Endometrium (tissue), 2 donors: ENCODE measurements around the gene C20orf144.

ENCODE experiments used
- FAIRE-seq: peaks from 2 replicates; lab custom pipeline; 2012; peaks lifted over from hg19 to GRCh38; lab: Jason Lieb, UNC
- donor health status: control.
- donor health status: control.

Gene C20orf144

DNA sequence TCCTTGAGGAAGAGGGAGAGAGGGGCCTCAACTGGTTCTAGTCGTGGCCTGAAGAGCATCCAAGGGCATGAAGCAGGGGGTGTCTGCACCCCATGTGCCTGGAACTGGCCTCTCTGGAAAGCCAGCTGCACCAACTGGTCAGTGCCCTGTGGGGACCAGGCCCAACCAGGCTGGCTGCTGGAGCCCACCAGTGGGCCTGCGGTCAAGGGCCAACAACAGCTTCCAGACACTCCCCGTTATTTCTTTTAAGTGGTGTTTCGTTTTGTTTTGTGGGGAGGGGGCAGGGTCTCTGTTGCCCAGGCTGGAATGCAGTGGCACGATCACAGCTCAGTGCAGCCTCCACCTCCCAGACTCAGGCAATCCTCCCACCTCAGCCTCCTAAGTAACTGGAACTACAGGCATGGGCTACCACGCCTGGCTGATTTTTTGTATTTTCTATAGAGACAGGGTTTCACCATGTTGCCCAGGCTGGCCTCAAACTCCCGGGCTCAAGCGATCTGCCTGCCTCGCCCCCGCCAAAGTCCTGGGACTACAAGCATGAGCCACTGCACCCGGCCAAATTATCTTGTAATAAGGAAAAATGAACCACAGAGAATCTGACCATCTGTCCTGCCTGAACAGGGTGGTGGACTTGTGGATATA lies 11.9 kb upstream of the C20orf144 start:
- no peak for FAIRE-seq

DNA sequence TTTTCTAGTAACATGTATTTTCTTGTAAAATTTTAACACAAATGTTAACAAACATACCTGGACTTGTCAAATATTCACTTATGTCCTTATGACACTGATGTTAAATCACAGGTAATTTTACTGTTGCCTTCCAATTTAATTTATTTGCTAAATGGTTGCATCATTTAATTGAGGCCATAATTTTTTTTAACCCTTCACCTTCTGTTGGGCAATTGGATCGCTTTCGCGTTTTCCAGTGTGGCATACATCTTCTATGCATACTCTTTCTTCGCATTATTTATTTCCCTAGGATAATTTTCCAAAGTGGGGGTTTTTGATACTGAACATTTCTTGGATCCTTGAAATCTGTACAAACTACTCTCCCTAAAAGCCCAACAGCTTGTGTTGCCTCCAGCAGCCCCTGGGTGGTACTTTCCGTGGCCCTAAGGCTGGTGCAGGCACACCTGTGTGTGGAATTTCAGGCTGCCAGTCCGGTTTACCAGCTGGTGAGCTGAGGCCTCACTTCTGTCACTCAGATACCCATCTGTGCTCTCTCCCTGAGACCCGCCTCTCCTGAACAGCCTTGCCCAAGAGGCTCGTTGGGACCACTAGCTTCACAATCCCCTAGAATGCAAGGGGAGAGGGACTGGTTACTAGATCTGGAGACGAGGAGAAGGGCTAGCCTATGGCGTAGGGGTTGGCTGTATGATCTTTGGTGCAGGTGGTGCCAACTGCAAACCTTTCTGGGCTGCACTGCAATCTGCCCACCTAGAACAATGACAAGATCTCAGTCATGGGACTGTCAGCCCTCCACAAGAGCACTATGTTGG lies 11.2 kb upstream of the C20orf144 start:
- no peak for FAIRE-seq

DNA sequence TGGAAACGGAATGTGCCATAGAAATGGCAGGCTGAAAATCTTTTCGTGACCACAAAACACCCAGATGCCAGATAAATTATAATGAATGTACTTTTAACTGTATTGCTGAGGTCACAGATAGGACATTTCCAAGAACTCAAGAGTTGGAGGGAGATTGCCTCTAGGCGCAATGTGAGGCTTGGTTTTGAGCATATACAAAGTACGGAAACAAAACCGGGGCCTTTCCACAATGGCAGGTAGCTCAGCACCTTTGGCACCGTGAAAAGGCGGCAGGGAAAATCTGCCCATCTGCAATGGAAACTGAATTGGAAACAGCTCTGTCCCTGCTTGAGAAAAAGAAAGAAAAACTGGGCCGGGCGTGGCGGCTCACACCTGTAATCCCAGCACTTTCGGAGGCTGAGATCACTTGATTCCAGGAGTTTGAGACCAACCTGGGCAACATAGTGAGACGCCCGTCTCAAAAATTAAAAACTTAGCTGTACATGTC lies 10.5 kb upstream of the C20orf144 start:
- no peak for FAIRE-seq

DNA sequence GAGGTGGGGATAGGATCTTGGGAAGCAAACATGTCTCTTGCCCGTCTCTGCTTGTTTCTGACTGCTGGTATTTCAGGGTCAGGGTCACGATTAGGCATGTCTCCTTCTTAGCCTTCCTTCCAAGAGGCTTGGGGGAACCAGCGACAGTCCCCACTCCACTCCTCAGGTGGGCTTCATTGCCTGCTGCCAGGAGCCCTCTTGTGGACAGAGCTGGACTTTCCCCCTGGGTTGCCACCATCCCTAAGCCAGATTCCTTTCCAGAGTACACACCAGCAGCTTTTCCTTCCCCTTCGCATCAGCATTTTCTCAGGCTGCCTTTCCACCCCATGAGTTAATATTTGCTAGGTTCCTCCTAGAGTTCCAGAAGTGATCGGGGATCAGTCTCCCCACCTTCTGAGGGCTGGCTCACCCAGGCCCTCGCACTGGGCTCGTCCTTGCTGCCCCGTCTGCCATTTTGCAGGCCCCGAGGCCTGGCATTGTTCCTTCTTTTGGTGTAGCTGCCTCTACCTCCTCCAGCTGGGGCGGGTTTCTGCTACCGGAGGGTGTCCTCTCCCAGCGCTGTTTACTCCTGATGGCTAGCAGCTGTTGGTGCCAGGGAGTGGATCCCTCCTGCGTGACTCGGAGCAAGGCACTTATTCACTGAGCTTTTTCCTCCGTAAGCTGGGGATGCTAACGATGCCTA lies 8.8 kb upstream of the C20orf144 start:
- FAIRE-seq: no peak

DNA sequence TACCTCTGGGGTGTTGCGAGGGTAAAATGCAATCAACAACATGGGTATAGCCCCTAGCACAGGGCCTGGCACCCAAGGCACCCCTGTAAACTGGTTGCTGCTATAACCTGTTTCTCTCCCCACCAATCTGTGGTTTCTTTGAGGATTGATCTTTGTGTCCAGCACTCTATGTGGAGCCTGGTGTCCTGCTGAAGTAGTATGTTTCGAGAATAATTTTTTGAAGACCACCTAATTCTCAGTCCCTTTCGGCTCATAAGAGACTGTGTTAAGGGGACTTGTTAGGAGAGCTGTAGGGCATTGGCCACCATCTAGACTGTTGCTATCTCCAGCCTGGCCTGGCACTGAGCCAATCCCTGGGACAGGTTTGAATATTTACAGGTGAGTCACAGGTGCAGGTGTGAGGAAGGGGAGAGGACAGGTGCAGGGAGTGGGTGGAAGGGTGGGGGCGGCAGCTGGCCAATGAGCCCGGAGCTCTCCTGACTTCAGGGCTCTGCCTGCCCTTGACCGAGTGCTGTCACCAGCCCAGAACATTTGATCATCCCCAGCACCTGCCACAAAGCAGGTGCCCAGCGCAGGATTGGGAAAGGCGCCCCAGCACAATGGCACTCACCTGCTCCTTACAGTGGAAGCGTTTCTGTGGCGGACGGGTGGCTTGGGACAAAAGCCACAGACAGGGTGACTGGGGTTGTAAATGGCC lies 8.1 kb upstream of the C20orf144 start:
- FAIRE-seq: no peak

DNA sequence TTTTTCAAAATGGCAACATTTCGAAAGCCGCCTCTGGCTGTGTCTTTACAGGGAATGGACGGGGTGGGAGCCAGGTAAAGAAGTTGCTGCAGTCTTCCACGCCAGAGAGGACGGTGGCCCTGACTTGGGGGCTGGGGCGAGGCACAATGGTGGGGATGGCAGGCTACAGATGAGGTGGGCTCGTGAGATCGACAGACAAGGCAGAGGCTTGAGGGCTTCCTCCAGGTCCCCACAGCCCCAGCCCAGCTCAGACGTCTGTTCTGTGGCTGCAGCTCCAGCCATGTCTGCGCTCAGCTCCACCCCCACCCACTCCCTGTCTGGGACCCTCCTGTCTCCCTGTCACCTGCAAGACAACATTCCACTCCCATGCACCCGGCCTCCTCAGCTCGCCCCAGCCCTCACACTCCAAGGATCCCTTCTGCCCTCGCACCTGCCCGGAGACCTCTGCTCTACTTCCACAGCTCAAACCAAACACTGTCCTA lies 7.4 kb upstream of the C20orf144 start:
- FAIRE-seq: no peak

DNA sequence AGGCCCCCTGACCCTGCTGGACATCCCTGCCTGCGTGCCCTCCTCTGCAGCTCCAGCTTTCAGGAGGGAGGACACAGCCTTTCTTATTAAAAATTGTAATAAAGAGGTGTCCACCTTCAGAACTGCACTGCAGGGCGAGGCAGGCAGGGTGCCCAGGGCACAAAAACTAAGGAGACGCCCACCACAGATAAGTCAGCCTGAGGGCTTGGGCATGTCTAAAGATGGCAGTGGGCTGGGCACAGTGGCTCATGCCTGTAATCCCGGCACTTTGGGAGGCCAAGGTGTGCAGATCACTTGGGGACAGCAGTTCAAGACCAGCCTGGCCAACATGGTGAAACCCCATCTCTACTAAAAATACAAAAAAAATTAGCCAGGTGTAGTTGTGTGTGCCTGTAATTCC lies 7.0 kb upstream of the C20orf144 start:
- no peak for FAIRE-seq

DNA sequence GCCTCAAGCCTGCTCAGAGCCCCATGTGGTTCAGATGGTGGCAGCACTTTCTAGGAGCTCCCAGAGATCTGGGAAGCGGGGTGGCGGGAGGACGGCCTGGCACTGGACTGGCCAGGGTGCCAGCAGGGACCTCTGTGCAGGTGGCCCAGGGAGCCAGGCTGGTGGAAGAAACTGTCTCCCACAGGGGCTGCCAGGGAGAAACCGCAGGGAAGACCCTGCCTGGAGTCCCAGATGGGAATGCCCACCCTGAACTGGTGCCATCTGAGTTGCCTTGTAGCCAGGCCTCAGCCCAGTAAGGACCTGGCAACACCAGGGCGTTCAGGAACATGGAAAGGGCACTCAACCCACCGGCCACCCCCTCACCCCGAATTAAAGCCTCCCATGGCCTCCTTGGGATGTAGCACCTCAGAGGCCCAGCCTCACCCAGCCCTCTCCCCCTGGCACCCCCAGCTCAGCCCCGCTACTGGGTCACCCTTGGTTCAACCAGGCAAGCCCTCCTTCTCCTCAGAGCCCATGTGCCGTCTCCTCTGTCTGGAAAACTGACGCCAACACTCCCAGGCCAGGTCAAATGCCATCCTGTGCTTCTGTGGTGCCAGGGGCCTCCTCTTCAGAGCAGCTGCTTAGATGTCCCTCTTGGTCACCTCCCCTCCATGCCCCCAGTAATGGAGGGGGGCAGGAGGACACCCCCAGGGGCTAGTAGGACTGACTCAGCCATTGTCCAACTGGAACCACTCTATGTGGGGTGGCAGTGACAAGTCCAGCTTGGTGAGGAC lies 5.9 kb upstream of the C20orf144 start:
- no peak for FAIRE-seq

DNA sequence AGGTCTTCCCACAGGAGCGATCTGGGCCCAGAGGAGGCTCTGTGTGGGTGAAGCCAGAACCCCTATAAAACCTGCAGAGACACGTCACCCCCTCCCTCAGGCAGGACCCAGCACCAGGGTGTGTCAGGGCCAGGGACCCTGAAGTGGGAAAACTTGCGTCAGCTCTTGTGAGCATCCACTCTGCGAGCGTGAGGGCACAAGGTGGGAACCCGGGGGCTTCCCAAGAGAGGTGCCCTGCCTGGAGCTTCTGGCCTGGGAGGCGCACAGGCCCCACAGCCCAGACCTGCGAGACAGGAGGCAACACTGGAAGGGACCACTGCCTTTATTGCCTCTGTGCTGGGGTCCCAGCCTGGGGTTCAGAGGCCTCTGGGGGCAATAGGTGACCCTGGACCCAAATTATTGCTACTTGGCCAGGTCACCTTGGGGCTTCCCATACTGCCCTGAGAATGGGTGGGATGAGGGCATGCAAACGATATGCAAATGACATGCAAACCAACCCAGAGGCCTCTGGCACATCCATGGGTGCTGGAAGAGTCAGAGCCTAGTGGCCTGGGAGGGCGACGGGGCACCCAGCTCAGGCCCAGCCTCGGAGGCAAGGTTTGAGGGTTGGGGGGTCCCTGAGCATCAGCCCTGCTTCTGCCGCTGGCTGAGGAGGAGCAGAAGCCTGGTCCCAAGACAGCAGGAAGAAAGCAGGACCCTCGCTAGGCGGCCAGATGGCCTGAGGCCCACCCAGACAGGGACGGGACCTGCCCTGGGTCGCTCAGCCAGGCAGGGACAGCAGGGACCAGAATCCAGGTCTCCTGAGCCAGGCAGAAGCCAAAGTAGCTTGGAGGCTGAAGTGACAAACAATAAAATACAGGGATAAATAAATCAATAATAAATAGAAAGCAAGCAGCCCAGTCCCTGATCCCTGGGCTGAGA lies 5.1 kb upstream of the C20orf144 start:
- FAIRE-seq: no peak

DNA sequence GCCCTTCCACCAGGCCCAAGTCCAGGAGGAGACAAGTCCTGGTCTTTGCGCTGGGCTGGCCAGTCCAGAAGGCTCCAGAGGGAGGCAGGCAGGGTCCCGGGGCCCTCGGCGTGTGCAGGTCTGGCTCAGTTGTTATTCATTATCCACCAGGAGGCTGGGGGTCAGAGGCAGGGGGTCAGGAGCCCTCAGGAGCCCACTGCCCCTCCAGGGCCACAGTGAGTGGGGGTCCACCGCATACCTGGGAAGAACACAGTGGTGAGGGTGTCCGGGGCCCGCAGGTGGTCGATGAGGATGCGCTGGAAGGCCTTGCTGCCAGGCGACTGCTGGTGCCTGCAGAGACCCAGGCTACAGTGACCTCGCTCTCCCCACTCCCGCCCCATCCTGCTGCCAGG lies 4.4 kb upstream of the C20orf144 start:
- FAIRE-seq: no peak

DNA sequence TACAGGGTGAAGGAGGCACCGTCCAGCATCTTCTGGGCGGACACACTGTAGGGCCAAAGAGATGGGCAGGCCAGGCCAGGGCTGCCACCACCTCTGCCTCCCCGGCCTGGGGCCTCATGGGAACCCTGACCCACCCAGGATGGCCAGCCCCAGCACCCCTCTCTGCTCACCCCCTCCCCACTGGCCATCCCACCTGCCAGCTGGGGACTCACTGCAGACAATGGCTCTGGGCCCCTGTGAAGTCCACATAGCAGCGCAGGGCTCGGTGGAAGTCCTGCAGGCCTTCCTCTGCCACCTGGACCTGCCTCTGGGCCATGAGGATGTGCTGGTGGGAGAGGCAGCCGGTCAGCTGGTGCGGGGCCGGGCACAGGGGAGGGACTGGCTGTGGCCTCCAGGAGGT lies 3.6 kb upstream of the C20orf144 start:
- FAIRE-seq: no peak

DNA sequence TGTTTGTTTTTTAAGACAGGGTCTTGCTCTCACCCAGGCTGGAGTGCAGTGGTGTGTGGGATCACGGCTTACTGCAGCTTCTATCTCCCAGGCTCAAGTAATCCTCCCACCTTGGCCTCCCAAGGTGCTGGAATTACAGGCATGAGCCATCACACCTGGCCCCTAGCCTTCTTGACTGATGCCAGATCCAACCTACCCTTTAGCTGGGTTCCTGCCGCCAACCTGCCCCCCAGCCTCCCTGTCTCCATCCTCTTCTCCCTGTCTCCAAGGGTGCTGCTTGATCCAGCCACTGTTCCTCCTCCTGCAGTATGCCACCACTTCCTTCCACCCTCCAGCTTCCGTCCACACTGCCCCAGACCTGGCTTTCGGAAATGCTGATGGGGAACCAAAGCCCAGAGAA lies 3.2 kb upstream of the C20orf144 start:
- FAIRE-seq: no peak

DNA sequence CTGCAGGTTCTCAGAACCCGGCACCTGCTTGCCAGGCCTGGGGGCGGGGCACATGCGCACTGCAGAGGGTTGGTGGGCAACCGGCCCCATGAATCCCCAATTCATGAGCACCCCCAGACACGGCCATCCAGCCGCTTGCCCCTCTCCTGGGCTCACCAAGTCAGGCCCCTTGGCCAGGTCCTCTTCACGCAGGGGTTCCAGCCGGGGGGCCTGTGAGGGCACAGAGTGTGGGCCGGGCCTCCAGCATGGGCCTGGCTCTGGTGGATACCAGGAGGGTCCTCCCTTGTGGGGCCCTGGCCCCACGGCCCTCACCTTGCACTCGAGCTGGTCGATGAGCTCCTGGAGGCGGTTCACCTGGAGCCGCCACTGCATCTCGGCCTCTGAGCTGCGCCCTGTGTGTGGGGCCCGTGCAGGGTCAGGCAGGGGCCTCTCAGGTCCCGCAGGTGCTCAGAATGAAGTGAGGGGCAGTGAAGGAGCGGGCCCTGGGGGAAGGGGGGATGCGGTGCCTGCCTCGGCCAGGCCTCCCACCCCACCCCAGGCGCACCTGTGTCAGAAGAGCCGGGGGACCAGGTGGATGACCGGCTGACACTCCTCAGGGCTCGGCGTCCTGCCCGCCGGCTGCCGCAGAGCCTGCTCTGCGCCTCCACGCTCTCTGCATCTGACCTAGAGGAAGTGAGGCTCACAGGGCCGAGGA lies 2.6 kb upstream of the C20orf144 start:
- no peak for FAIRE-seq

DNA sequence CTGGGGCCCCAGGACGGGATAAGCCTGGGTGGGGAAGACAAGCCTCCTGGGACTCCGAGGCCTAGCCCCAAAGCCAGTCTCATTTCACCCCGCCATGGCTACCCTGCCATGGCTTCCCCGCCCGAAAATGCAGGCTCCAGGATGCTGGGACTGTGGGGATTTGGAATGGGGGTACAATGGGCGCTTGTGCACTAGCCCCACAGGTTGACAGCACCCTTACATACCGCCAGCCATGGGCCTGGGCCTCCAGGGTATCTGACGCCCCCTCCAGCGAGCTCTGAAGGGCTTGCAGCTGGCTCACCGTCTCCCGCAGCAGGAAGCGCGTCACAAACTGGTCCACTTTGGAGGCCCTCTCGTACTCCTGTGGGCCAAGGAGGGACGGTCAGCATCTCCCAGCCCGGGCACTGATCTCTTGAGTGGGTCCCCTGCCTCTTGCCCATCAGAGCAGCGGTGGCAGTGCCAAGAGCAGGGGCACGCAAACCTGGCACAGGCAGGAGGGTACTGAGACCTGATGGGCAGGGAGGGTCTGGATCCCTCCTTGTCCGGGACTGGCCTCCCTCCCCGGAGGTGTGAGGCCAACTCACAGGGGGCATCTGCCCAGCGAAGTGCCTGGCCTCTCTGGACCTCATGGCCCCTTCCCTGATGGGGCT lies 2.0 kb upstream of the C20orf144 start:
- FAIRE-seq: no peak

DNA sequence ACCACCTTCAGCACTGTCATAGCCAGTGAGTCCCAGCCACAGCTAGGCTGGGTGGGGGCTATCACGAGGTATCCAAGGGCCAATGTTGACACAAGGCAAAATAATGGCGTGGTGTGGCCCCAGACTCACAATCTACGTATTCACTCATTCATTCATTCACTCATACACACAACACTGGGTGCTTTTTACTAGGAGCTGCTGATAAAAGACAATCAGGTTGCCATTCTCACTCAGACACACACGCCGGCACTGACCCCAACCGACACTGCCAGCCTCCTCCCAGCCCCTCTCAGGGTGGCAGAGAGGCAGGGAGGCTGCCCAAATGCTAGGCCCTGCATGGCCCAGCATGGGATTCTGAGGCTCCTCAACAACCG lies 1.5 kb upstream of the C20orf144 start:
- FAIRE-seq: no peak

DNA sequence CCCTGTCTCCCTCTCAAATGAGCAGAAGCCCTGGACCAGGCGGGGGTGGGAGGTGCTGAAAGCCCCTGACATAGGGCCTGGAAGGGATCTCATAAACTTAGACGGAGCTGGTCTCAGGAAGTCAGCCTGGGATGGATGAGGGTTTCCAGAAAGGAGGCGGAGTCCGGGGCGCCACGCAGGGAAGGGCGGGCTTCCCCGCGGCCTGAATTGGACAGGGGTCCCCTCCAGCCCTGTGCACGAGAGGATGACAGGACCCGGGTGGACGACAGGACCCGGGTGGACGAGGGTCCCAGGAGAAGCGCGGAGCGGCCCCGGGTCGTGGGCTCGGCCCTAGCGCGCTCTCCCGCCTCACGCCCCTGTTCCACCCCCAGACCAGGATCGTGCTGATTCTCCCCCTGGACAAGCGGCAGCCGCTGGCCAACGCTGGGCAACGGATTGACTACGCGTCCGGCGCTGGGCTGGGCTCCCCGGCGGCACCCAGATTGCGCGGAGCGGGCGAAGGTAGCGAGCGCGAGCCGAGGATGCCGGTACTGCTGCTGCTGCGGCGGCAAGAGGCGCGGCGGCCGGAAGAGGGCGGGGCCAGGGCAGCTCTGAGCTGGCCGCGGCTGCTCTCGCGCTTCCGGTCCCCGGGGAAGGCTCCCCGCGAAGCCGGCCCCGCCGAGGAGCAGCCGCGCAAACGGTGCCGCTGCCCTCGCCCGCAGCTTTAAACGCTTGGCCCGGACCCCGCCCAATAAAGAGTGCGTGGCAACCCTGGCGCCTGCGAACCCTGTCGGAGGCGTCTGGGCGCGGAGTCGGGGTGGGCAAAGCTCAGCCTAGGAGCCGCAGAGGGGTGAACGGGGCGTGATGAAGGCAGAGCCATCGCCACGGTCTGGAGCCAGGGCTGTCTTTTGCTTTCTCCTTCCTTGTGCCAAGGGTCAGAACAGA lies 1.3 kb downstream of the C20orf144 start:
- FAIRE-seq: no peak

DNA sequence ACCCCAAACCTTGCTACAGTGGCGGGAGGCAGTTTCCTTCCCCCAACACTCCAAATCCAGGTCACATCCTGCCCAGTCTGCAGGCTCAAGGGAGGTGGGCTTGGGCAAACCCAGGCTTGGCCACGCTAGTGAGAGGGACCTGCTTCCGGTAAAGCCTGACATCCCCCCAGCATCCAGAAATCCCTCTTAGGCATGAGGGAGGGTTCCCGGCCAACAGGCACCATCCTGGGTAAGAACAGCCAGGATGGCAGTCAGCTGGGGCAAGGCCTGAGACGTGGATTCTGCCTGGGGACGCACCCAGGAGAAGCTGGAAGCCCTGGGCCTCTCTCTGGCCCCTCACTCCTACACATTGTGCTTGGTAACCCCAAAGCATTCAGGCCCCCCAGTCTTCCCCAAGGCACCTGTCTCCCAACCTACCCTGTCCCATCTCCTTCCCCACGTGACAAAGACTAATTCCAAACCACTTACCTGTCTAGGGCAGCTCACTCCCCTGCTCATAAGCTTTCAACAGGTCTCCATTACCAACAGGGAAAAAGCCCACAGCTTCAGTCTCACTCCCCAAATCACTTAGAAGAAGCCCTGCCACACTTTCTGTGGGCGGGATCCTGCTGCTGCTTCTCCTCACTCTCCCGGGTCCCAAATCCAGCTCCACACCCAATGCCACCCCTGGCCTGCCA lies 2.1 kb downstream of the C20orf144 start:
- FAIRE-seq: no peak

DNA sequence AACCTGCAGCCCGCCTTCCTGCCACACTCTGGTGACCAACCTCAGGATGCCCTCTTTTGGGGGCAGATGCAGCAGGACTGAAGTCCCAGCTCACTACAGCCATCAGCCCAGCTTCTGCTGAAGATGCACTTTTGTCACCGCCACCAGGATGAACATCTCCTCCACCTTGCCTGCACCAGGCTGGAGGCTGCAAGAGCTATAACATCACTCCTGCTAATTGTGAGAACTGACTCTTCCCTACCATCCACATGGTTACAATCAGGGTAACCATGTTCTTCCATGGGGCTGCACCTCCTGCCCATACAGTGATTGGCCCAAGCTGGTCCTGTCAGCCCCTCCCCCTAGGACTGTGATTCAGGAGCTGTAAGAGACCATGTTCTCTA lies 2.6 kb downstream of the C20orf144 start:
- FAIRE-seq: no peak
